ENCODE data around the gene GPHA2. TPM values are rescaled to one million over a fixed set of nuclear protein-coding genes. Genes with fewer than 3 reads are reported as not detected.
A peak's percentile ranks its signal among the peaks of the same experiment; 100 is the strongest.
"Not testable (repeated sequence)": the region's sequence is repeated elsewhere in the genome, so short reads cannot be mapped to it uniquely, and the experiment has no call there.

Gene GPHA2
- not detected in 2 replicates for total RNA-seq (2014; rRNA removed; shearing (Covaris generic))

- DNase-seq (ENCODE audit: low spot score) = no peak
These were observed at the start of gene GPHA2 for GRCh38 chr11:64935359-64936081. TSS of gene GPHA2 (minus strand) at chr11:64935893. CDS start at chr11:64935460, 433 bp downstream.

GRCh38 chr11:64983339-64983738 lies 47.6 kb upstream of the GPHA2 start:
- not testable (repeated sequence) for DNase-seq (ENCODE audit: low spot score)

GRCh38 chr11:64976651-64977050 lies 41.0 kb upstream of the GPHA2 start:
- no peak for DNase-seq (ENCODE audit: low spot score)

- DNase-seq (ENCODE audit: low spot score) = no peak
These were observed 38.4 kb upstream of the GPHA2 start for GRCh38 chr11:64974124-64974523.

GRCh38 chr11:64971421-64972233 lies 35.9 kb upstream of the GPHA2 start, which contains the start of gene MAJIN:
TSS of gene MAJIN (minus strand) at chr11:64972108. CDS start at chr11:64959405, 12,703 bp downstream.
- DNase-seq (ENCODE audit: low spot score) = no peak

- no peak for DNase-seq (ENCODE audit: low spot score)
These were observed 35.0 kb upstream of the GPHA2 start for GRCh38 chr11:64970731-64971151.

GRCh38 chr11:64969209-64969608 lies 33.5 kb upstream of the GPHA2 start:
- peak; percentile 37 for DNase-seq (ENCODE audit: low spot score)

GRCh38 chr11:64967375-64967774 lies 31.7 kb upstream of the GPHA2 start:
- no peak for DNase-seq (ENCODE audit: low spot score)

GRCh38 chr11:64963072-64963631 lies 27.5 kb upstream of the GPHA2 start:
- no peak for DNase-seq (ENCODE audit: low spot score)

- no peak for DNase-seq (ENCODE audit: low spot score)
These were observed 25.0 kb upstream of the GPHA2 start for GRCh38 chr11:64960719-64961118.

- DNase-seq (ENCODE audit: low spot score) = no peak
These were observed 23.8 kb upstream of the GPHA2 start for GRCh38 chr11:64959498-64959897.

GRCh38 chr11:64954201-64954600 lies 18.5 kb upstream of the GPHA2 start:
- no peak for DNase-seq (ENCODE audit: low spot score)

GRCh38 chr11:64951529-64951928 lies 15.8 kb upstream of the GPHA2 start:
- DNase-seq (ENCODE audit: low spot score) = no peak

- DNase-seq (ENCODE audit: low spot score) = no peak
These were observed 11.6 kb upstream of the GPHA2 start for GRCh38 chr11:64947208-64947814.

- no peak for DNase-seq (ENCODE audit: low spot score)
These were observed 846 bp upstream of the GPHA2 start for GRCh38 chr11:64936539-64936938.

GRCh38 chr11:64934682-64935358 lies 873 bp downstream of the GPHA2 start:
- no peak for DNase-seq (ENCODE audit: low spot score)

GRCh38 chr11:64933935-64934681 lies 1.6 kb downstream of the GPHA2 start:
- no peak for DNase-seq (ENCODE audit: low spot score)

- DNase-seq (ENCODE audit: low spot score) = no peak
These were observed 2.3 kb downstream of the GPHA2 start for GRCh38 chr11:64933213-64933934.

GRCh38 chr11:64932324-64932723 lies 3.4 kb downstream of the GPHA2 start:
- DNase-seq (ENCODE audit: low spot score) = no peak

- no peak for DNase-seq (ENCODE audit: low spot score)
These were observed 4.4 kb downstream of the GPHA2 start for GRCh38 chr11:64931290-64931689.
